Esophagus squamous epithelium (tissue), 5 donors: ENCODE data around the gene DOCK10. TPM values are rescaled to one million over a fixed set of nuclear protein-coding genes. Genes with fewer than 3 reads are reported as not detected.

Experiments
- DNase-seq: peaks from one replicate; lab custom pipeline; 2025; lab: John Stamatoyannopoulos, UW
- H3K27ac ChIP-seq, 4 donors: fragments of 200-600 bp; sonication (generic); one replicate each; pipeline ENCODE4 v1.5.1; 2016 to 2019; ENCODE audit warnings: mild to moderate bottlenecking in 1 of 4
- H3K27me3 ChIP-seq, 4 donors: fragments of 200-600 bp; sonication (generic); 1 replicate in 3 of 4; 2 replicates in 1 of 4; pipeline versions ENCODE4 v1.5.1 to v1.6.0; 2017 to 2021; ENCODE audit warnings: antibody characterized with exemption in 1 of 4
- H3K36me3 ChIP-seq, 3 donors: fragments of 200-600 bp; sonication (generic); one replicate each; pipeline ENCODE4 v1.5.1; 2016 to 2019
- H3K4me1 ChIP-seq, 3 donors: fragments of 200-600 bp; sonication (generic); one replicate each; pipeline ENCODE4 v1.5.1; 2017 to 2019
- H3K4me3 ChIP-seq, 4 donors: fragments of 200-600 bp; sonication (generic); 1 replicate in 3 of 4; 2 replicates in 1 of 4; pipeline ENCODE4 v1.5.1; 2016 to 2019; ENCODE audit warnings: mild to moderate bottlenecking in 2 of 4, moderate library complexity in 1 of 4
- H3K9me3 ChIP-seq, 3 donors: fragments of 200-600 bp; sonication (generic); one replicate each; pipeline ENCODE4 v1.5.1; 2016 to 2019
- CTCF ChIP-seq, 6 experiments: fragments of 450-650 bp in 4 of 6; fragments of 200-600 bp in 2 of 6; sonication (generic) in 2 of 6; IDR thresholded peaks; one replicate each; pipeline ENCODE4 v1.5.1; 2016 to 2019; ENCODE audit warnings: antibody characterized with exemption in 6 of 6, mild to moderate bottlenecking in 4 of 6, moderate library complexity in 4 of 6
- POLR2A ChIP-seq, 4 donors: fragments of 450-650 bp; IDR thresholded peaks; one replicate each; pipeline ENCODE4 v1.6.1; 2017; ENCODE audit warnings: antibody characterized with exemption in 4 of 4, mild to moderate bottlenecking in 4 of 4, moderate library complexity in 3 of 4
- WGBS, 2 donors: methylation state at CpG; one replicate each; pipeline ENCODE4 v1.1.5; 2018; 5-methylcytosine and 5-hydroxymethylcytosine counted together
- intact Hi-C: fragments of 100-400 bp; cut with DNase I; formaldehyde crosslinking; loops from one replicate; pipeline ENCODE4 v1.15.0; 2022
- total RNA-seq, 4 donors: library from RNA; depleted of rRNA; stranded (reverse); fragments of >200 nt; gene quantifications; one replicate each; pipeline ENCODE4 v1.1.0, GENCODE V29; 2016
- donor health status: DM: yes; HTN: yes; CAD: no.

Gene DOCK10
- total RNA-seq, 4 donors from 2014 or later = 9.2 to 16.6 (median 11.7) TPM

DNA sequence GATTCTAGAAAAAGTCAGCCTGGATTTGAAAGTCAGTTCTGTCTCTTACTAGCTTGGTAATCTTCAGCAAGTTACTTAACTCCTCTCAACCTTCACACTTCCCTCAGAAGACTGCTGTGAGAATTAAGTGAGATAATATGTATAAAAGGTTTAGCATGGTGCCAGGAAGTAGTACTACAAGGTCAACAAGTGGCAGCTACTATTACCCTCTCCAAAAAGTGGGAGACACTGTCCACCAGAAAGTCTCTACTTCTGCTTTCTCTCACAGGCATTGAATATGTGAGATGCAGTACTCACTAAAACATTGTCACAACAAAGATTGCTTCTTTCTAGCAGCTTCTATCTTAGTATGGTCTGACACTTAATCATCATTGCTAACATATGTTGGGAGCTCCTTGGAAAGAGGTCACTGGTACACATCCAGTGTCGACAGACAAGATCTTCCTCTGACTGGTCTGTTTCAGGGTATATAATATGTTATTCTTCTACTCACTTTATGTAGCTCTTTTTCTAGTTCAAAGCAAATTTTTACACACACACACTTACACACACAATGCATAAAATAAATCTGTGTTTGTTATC, 47.9 kb downstream of the DOCK10 start:
- Histone ChIP-seq H3K36me3 (no peaks in the 10 kb centered on the region), H3K4me3 (no peak overlapping the region), H3K27ac (no peak overlapping the region), H3K9me3 (no peaks in the 10 kb centered on the region), H3K27me3 (no peaks in the 10 kb centered on the region), H3K4me1 (peaks cover 0 to 5% (median 0%) of the 10 kb centered on the region in 3 donors)
- no peak for DNase-seq
- TF ChIP-seq CTCF (IDR thresholded peaks at IDR 0.05) = no peak
- no peak for TF ChIP-seq POLR2A (IDR thresholded peaks at IDR 0.05)
- 73 to 79% methylated on average over 1 of the region's 1 CpG for WGBS, 2 donors
- intact Hi-C loops = no loop called here

DNA sequence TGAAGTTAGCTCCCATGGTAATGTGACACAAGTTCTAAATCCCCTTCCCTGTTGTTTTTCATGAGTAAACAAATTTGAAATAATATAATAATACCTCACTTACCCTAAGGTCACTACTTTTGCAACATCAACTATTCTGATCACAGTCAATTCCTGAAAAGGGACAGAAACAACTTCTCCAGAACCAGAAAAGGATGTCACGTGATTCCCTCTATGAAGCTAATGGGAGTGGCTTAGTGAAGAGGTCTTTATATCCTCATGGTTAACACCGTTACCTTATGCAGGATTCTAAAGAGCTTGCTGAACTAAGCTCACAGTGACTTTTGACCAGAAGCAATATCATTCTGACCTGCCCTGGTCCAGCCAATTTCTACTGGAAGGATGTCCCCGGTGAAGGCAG, 51.6 kb downstream of the DOCK10 start:
- no peaks in the 10 kb centered on the region for H3K36me3 ChIP-seq
- WGBS, 2 donors = 88 to 92% methylated on average over 3 of the region's 3 CpGs
- peaks cover 0 to 5% (median 0%) of the 10 kb centered on the region in 3 donors for H3K4me1 ChIP-seq
- no peak overlapping the region for H3K4me3 ChIP-seq
- no peaks in the 10 kb centered on the region for H3K9me3 ChIP-seq
- intact Hi-C loops = no loop called here
- DNase-seq = no peak
- TF ChIP-seq CTCF (IDR thresholded peaks at IDR 0.05) = no peak
- no peak for TF ChIP-seq POLR2A (IDR thresholded peaks at IDR 0.05)
- H3K27me3 ChIP-seq = no peaks in the 10 kb centered on the region
- no peak overlapping the region for H3K27ac ChIP-seq

- Histone ChIP-seq H3K9me3 (no peaks in the 10 kb centered on the region), H3K27me3 (no peaks in the 10 kb centered on the region), H3K4me3 (no peak overlapping the region), H3K36me3 (no peaks in the 10 kb centered on the region), H3K27ac (no peak overlapping the region), H3K4me1 (peaks cover 0 to 26% (median 0%) of the 10 kb centered on the region in 3 donors)
- WGBS, 2 donors = 73 to 88% methylated on average over 4 of the region's 4 CpGs
- TF ChIP-seq POLR2A (IDR thresholded peaks at IDR 0.05) = no peak
- TF ChIP-seq CTCF (IDR thresholded peaks at IDR 0.05) = no peak
- intact Hi-C loops = no loop called here
- DNase-seq = no peak
Measured at GRCh38 chr2:224987733-224988132, 54.5 kb downstream of the DOCK10 start.

DNA sequence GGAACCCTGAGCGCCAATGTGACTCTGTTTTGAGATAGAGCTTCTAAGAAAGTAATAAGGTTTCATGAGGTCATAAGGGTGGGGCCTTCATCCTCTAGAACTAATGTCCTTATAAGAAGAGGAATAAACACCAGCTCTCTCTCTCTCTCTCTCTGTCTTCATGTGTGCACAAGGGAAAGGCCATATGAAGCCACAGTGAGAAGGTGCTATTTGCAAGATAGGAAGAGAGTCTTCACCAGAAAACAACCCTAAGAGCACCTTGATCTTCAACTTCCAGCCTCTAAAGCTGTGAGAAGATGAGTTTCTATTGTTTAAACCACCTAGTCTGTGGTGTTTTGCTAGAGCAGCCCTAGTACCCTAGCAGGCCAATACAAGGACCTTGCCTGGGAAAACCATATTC, 55.8 kb downstream of the DOCK10 start:
- H3K9me3 ChIP-seq = no peaks in the 10 kb centered on the region
- no peak for DNase-seq
- H3K36me3 ChIP-seq = no peaks in the 10 kb centered on the region
- H3K4me1 ChIP-seq = peaks cover 0 to 26% (median 0%) of the 10 kb centered on the region in 3 donors
- WGBS, 2 donors = 94 to 100% methylated on average over 1 of the region's 1 CpG
- H3K27me3 ChIP-seq = no peaks in the 10 kb centered on the region
- H3K27ac ChIP-seq = no peak overlapping the region
- intact Hi-C loops = no loop called here
- TF ChIP-seq CTCF (IDR thresholded peaks at IDR 0.05) = no peak
- TF ChIP-seq POLR2A (IDR thresholded peaks at IDR 0.05) = no peak
- H3K4me3 ChIP-seq = no peak overlapping the region

GRCh38 chr2:224984637-224985036, 57.6 kb downstream of the DOCK10 start:
- WGBS, 2 donors = 80 to 86% methylated on average over 5 of the region's 5 CpGs

More at GRCh38 chr2:224984637-224985036, 57.6 kb downstream of the DOCK10 start:
- Histone ChIP-seq H3K36me3 (no peaks in the 10 kb centered on the region), H3K9me3 (no peaks in the 10 kb centered on the region), H3K4me3 (peak overlapping the region in 1 of 4 donors; percentile 54), H3K4me1 (peaks cover 0 to 23% (median 0%) of the 10 kb centered on the region in 3 donors), H3K27ac (peak overlapping the region in 2 of 4 donors; percentile 75 to 81), H3K27me3 (no peaks in the 10 kb centered on the region)
- no peak for DNase-seq
- TF ChIP-seq POLR2A (IDR thresholded peaks at IDR 0.05) (no peak), CTCF (IDR thresholded peaks at IDR 0.05) (no peak)
- intact Hi-C loops = no loop called here
